ENCODE results near the gene PLOD3.
A peak's percentile ranks its signal among the peaks of the same experiment; 100 is the strongest.

Gene PLOD3

GRCh38 chr7:101179117-101179516 lies 38.3 kb downstream of the PLOD3 start:
- DNase-seq (ENCODE audit: low read depth): peak; percentile 35

- no peak for DNase-seq (ENCODE audit: low read depth)
These were observed 39.7 kb downstream of the PLOD3 start for GRCh38 chr7:101177644-101178043.

- no peak for DNase-seq (ENCODE audit: low read depth)
These were observed 41.7 kb downstream of the PLOD3 start for GRCh38 chr7:101175664-101176063.

- no peak for DNase-seq (ENCODE audit: low read depth)
These were observed 43.0 kb downstream of the PLOD3 start for GRCh38 chr7:101174322-101174854.

- DNase-seq (ENCODE audit: low read depth): peak; percentile 64
These were observed 43.6 kb downstream of the PLOD3 start for GRCh38 chr7:101173752-101174244.

GRCh38 chr7:101172854-101173751 lies 44.3 kb downstream of the PLOD3 start:
- DNase-seq (ENCODE audit: low read depth): peak; percentile 88

- DNase-seq (ENCODE audit: low read depth): no peak
These were observed 45.2 kb downstream of the PLOD3 start for GRCh38 chr7:101172005-101172853.

- peak; percentile 33 for DNase-seq (ENCODE audit: low read depth)
These were observed 45.9 kb downstream of the PLOD3 start for GRCh38 chr7:101171442-101171837.

- DNase-seq (ENCODE audit: low read depth): no peak
These were observed 46.6 kb downstream of the PLOD3 start for GRCh38 chr7:101170617-101171441.

- DNase-seq (ENCODE audit: low read depth): peak; percentile 60
These were observed 47.4 kb downstream of the PLOD3 start for GRCh38 chr7:101169838-101170551.

- no peak for DNase-seq (ENCODE audit: low read depth)
These were observed 48.1 kb downstream of the PLOD3 start for GRCh38 chr7:101169110-101169837.

- no peak for DNase-seq (ENCODE audit: low read depth)
These were observed 48.9 kb downstream of the PLOD3 start for GRCh38 chr7:101168412-101169049.

- DNase-seq (ENCODE audit: low read depth): no peak
These were observed 49.6 kb downstream of the PLOD3 start for GRCh38 chr7:101167645-101168411.

GRCh38 chr7:101166909-101167644 lies 50.3 kb downstream of the PLOD3 start:
- DNase-seq (ENCODE audit: low read depth): no peak

- no peak for DNase-seq (ENCODE audit: low read depth)
These were observed 50.8 kb downstream of the PLOD3 start for GRCh38 chr7:101166648-101166908.

GRCh38 chr7:101165958-101166647 lies 51.3 kb downstream of the PLOD3 start:
- no peak for DNase-seq (ENCODE audit: low read depth)

- peak; percentile 95 for DNase-seq (ENCODE audit: low read depth)
These were observed 52.1 kb downstream of the PLOD3 start, which contains the start of gene VGF for GRCh38 chr7:101165075-101165957. Gene VGF (minus strand): TSS chr7:101165569. CDS start chr7:101164843, 726 bp downstream.

Data from EH (cell line).